ENCODE data around the gene ABHD16B. TPM values are rescaled to one million over a fixed set of nuclear protein-coding genes. Genes with fewer than 3 reads are reported as not detected.

The ABHD16B gene
- total RNA-seq (2014; rRNA removed; shearing (Covaris generic)) (not detected in 2 replicates), polyA plus RNA-seq (2016; fragmentation: Nextera tagmentation; extraction: Ambion mirVana) (not detected in 2 replicates)
- long read RNA-seq: 0 reads

DNA sequence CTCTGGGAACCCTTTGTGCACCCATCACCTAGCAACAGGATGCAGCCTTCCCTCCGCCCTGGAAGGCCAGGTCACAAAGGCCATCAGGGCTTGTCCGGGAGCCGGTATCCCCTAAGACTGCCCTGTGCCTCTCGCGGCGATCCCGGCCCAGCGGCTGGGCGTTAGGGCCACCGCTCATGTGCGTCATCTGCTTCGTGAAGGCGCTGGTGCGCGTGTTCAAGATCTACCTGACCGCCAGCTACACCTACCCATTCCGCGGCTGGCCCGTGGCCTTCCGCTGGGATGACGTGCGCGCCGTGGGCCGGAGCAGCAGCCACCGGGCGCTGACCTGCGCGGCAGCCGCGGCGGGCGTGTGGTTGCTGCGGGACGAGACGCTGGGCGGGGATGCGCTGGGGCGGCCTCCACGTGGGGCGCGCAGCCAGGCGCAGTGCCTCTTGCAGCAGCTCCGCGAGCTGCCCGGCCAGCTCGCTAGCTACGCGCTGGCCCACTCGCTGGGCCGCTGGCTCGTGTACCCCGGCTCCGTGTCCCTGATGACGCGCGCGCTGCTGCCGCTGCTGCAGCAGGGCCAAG, at the start of gene ABHD16B:
TSS of gene ABHD16B (plus strand) at position 134 of the 570 bp plus-strand sequence. CDS start at position 177, 43 bp downstream.
- Histone ChIP-seq H3F3A (replicated peaks; ENCODE audit: low read depth) (peaks cover 33% of the 10 kb centered on the region), H3K27me3 (ENCODE audit: insufficient read depth) (no peaks in the 10 kb centered on the region), H3K36me3 (ENCODE audit: insufficient read depth) (no peaks in the 10 kb centered on the region), H3K4me2 (peak within 1 kb of the TSS; percentile 55; the same call in 1 of the 2 replicates), H3K4me1 (ENCODE audit: insufficient read depth) (peaks cover 43% of the 10 kb centered on the region), H3K4me3 (no peak within 1 kb of the TSS), H3K9me2 (ENCODE audit: insufficient read depth) (no peaks in the 10 kb centered on the region), H3K27ac (ENCODE audit: low read depth) (0 out of 2 replicates have a peak within 1 kb of the TSS, but pooled peaks have one; percentile 59), H4K20me1 (replicated peaks; ENCODE audit: insufficient read depth) (0 out of 2 replicates have a peak, but pooled peaks cover 8% of the 10 kb centered on the region), H3K79me2 (replicated peaks; ENCODE audit: insufficient read depth) (peaks cover 18% of the 10 kb centered on the region), H2AFZ (no peak within 1 kb of the TSS)
- TF ChIP-seq ZNF114 (CRISPR knock-in tag; IDR thresholded peaks at IDR 0.05) (no peak), NANOG (IDR thresholded peaks at IDR 0.05; ENCODE audit: borderline replicate concordance) (no peak), EZH2 (IDR thresholded peaks at IDR 0.05; ENCODE audit: low read depth, unreplicated experiment) (no peak), EZH2phosphoT487 (IDR thresholded peaks at IDR 0.05; ENCODE audit: unreplicated experiment) (no peak), STAT1 (IDR thresholded peaks at IDR 0.05; ENCODE audit: unreplicated experiment) (no peak), ZNF331 (CRISPR knock-in tag; IDR thresholded peaks at IDR 0.05; ENCODE audit: low read depth) (no peak)
- TF ChIP-seq, protein P1, sequence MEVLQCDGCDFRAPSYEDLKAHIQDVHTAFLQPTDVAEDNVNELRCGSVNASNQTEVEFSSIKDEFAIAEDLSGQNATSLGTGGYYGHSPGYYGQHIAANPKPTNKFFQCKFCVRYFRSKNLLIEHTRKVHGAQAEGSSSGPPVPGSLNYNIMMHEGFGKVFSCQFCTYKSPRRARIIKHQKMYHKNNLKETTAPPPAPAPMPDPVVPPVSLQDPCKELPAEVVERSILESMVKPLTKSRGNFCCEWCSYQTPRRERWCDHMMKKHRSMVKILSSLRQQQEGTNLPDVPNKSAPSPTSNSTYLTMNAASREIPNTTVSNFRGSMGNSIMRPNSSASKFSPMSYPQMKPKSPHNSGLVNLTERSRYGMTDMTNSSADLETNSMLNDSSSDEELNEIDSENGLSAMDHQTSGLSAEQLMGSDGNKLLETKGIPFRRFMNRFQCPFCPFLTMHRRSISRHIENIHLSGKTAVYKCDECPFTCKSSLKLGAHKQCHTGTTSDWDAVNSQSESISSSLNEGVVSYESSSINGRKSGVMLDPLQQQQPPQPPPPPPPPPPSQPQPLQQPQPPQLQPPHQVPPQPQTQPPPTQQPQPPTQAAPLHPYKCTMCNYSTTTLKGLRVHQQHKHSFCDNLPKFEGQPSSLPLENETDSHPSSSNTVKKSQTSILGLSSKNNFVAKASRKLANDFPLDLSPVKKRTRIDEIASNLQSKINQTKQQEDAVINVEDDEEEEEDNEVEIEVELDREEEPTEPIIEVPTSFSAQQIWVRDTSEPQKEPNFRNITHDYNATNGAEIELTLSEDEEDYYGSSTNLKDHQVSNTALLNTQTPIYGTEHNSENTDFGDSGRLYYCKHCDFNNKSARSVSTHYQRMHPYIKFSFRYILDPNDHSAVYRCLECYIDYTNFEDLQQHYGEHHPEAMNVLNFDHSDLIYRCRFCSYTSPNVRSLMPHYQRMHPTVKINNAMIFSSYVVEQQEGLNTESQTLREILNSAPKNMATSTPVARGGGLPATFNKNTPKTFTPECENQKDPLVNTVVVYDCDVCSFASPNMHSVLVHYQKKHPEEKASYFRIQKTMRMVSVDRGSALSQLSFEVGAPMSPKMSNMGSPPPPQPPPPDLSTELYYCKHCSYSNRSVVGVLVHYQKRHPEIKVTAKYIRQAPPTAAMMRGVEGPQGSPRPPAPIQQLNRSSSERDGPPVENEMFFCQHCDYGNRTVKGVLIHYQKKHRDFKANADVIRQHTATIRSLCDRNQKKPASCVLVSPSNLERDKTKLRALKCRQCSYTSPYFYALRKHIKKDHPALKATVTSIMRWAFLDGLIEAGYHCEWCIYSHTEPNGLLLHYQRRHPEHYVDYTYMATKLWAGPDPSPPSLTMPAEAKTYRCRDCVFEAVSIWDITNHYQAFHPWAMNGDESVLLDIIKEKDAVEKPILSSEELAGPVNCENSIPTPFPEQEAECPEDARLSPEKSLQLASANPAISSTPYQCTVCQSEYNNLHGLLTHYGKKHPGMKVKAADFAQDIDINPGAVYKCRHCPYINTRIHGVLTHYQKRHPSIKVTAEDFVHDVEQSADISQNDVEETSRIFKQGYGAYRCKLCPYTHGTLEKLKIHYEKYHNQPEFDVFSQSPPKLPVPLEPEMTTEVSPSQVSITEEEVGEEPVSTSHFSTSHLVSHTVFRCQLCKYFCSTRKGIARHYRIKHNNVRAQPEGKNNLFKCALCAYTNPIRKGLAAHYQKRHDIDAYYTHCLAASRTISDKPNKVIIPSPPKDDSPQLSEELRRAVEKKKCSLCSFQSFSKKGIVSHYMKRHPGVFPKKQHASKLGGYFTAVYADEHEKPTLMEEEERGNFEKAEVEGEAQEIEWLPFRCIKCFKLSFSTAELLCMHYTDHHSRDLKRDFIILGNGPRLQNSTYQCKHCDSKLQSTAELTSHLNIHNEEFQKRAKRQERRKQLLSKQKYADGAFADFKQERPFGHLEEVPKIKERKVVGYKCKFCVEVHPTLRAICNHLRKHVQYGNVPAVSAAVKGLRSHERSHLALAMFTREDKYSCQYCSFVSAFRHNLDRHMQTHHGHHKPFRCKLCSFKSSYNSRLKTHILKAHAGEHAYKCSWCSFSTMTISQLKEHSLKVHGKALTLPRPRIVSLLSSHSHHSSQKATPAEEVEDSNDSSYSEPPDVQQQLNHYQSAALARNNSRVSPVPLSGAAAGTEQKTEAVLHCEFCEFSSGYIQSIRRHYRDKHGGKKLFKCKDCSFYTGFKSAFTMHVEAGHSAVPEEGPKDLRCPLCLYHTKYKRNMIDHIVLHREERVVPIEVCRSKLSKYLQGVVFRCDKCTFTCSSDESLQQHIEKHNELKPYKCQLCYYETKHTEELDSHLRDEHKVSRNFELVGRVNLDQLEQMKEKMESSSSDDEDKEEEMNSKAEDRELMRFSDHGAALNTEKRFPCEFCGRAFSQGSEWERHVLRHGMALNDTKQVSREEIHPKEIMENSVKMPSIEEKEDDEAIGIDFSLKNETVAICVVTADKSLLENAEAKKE (CRISPR knock-in tag; IDR thresholded peaks at IDR 0.05): no peak
- TF ChIP-seq, protein P2, sequence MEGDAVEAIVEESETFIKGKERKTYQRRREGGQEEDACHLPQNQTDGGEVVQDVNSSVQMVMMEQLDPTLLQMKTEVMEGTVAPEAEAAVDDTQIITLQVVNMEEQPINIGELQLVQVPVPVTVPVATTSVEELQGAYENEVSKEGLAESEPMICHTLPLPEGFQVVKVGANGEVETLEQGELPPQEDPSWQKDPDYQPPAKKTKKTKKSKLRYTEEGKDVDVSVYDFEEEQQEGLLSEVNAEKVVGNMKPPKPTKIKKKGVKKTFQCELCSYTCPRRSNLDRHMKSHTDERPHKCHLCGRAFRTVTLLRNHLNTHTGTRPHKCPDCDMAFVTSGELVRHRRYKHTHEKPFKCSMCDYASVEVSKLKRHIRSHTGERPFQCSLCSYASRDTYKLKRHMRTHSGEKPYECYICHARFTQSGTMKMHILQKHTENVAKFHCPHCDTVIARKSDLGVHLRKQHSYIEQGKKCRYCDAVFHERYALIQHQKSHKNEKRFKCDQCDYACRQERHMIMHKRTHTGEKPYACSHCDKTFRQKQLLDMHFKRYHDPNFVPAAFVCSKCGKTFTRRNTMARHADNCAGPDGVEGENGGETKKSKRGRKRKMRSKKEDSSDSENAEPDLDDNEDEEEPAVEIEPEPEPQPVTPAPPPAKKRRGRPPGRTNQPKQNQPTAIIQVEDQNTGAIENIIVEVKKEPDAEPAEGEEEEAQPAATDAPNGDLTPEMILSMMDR (conservative IDR thresholded peaks at IDR 0.05; ENCODE audit: low read depth in 2 of 2): no peak
- TF ChIP-seq, protein P3, sequence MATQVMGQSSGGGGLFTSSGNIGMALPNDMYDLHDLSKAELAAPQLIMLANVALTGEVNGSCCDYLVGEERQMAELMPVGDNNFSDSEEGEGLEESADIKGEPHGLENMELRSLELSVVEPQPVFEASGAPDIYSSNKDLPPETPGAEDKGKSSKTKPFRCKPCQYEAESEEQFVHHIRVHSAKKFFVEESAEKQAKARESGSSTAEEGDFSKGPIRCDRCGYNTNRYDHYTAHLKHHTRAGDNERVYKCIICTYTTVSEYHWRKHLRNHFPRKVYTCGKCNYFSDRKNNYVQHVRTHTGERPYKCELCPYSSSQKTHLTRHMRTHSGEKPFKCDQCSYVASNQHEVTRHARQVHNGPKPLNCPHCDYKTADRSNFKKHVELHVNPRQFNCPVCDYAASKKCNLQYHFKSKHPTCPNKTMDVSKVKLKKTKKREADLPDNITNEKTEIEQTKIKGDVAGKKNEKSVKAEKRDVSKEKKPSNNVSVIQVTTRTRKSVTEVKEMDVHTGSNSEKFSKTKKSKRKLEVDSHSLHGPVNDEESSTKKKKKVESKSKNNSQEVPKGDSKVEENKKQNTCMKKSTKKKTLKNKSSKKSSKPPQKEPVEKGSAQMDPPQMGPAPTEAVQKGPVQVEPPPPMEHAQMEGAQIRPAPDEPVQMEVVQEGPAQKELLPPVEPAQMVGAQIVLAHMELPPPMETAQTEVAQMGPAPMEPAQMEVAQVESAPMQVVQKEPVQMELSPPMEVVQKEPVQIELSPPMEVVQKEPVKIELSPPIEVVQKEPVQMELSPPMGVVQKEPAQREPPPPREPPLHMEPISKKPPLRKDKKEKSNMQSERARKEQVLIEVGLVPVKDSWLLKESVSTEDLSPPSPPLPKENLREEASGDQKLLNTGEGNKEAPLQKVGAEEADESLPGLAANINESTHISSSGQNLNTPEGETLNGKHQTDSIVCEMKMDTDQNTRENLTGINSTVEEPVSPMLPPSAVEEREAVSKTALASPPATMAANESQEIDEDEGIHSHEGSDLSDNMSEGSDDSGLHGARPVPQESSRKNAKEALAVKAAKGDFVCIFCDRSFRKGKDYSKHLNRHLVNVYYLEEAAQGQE (IDR thresholded peaks at IDR 0.05; ENCODE audit: unreplicated experiment): no peak
- Mint-ChIP-seq H3K36me3 (ENCODE audit: low read depth) (peaks cover 7% of the 10 kb centered on the region), H3K27me3 (ENCODE audit: insufficient read depth, low read depth, poor library complexity) (peaks cover 32% of the 10 kb centered on the region), H3K4me3 (peak within 1 kb of the TSS; percentile 28; the same call in 2 of the 3 replicates), H3K27ac (peak within 1 kb of the TSS; percentile 84; the same call in 1 of the 2 replicates), H3K9me3 (no peaks in the 10 kb centered on the region), H3K4me1 (peaks cover 57% of the 10 kb centered on the region)
- no peak for DNase-seq (ENCODE audit: low spot score)
- no peak for ATAC-seq
